ENCODE measurements around the gene TOLLIP. TPM values are rescaled to one million over a fixed set of nuclear protein-coding genes. Genes with fewer than 3 reads are reported as not detected.

The TOLLIP gene
- total RNA-seq, 2 donors from 2014 or later = 46.0 to 46.3 TPM

- no peaks in the 10 kb centered on the region for H3K27me3 ChIP-seq (replicated peaks; ENCODE audit: insufficient read depth)
- no peak overlapping the region for H3K4me3 ChIP-seq
- DNase-seq (ENCODE audit: low spot score) (no peak), ATAC-seq (ENCODE audit: insufficient number of reproducible peaks, low FRiP score, low read depth) (no peak)
- peaks cover 0 to 5% of the 10 kb centered on the region in 2 donors for H3K4me1 ChIP-seq (ENCODE audit: control insufficient read depth in 1 of 2, low read depth in 2 of 2)
- H3K27ac ChIP-seq = no peak overlapping the region
- peaks cover 56% of the 10 kb centered on the region for H3K36me3 ChIP-seq
- TF ChIP-seq CTCF (IDR thresholded peaks at IDR 0.05) = no peak
- no peaks in the 10 kb centered on the region for H3K9me3 ChIP-seq
These were observed 27.5 kb downstream of the TOLLIP start for GRCh38 chr11:1281974-1282365.

GRCh38 chr11:1281326-1281973 lies 28.0 kb downstream of the TOLLIP start:
- H3K36me3 ChIP-seq = peaks cover 51% of the 10 kb centered on the region
- no peak for DNase-seq (ENCODE audit: low spot score)
- H3K27me3 ChIP-seq (replicated peaks; ENCODE audit: insufficient read depth) = no peaks in the 10 kb centered on the region
- TF ChIP-seq CTCF (IDR thresholded peaks at IDR 0.05) = no peak
- peaks cover 3 to 10% of the 10 kb centered on the region in 2 donors for H3K4me1 ChIP-seq (ENCODE audit: control insufficient read depth in 1 of 2, low read depth in 2 of 2)
- no peak for ATAC-seq (ENCODE audit: insufficient number of reproducible peaks, low FRiP score, low read depth)
- H3K4me3 ChIP-seq = no peak overlapping the region
- no peak overlapping the region for H3K27ac ChIP-seq
- no peaks in the 10 kb centered on the region for H3K9me3 ChIP-seq

GRCh38 chr11:1280116-1281035 lies 29.1 kb downstream of the TOLLIP start:
- ATAC-seq (ENCODE audit: insufficient number of reproducible peaks, low FRiP score, low read depth) (no peak), DNase-seq (ENCODE audit: low spot score) (no peak)
- H3K27me3 ChIP-seq (replicated peaks; ENCODE audit: insufficient read depth) = no peaks in the 10 kb centered on the region
- peaks cover 51% of the 10 kb centered on the region for H3K36me3 ChIP-seq
- no peak for TF ChIP-seq CTCF (IDR thresholded peaks at IDR 0.05)
- peaks cover 3 to 15% of the 10 kb centered on the region in 2 donors for H3K4me1 ChIP-seq (ENCODE audit: control insufficient read depth in 1 of 2, low read depth in 2 of 2)
- H3K4me3 ChIP-seq = no peak overlapping the region
- no peak overlapping the region for H3K27ac ChIP-seq
- no peaks in the 10 kb centered on the region for H3K9me3 ChIP-seq

GRCh38 chr11:1279674-1280055 lies 29.8 kb downstream of the TOLLIP start:
- H3K4me1 ChIP-seq (ENCODE audit: control insufficient read depth in 1 of 2, low read depth in 2 of 2) = peaks cover 3 to 15% of the 10 kb centered on the region in 2 donors
- H3K36me3 ChIP-seq = peaks cover 47% of the 10 kb centered on the region
- H3K27me3 ChIP-seq (replicated peaks; ENCODE audit: insufficient read depth) = no peaks in the 10 kb centered on the region
- no peak for TF ChIP-seq CTCF (IDR thresholded peaks at IDR 0.05)
- DNase-seq (ENCODE audit: low spot score) = no peak
- H3K9me3 ChIP-seq = no peaks in the 10 kb centered on the region
- no peak for ATAC-seq (ENCODE audit: insufficient number of reproducible peaks, low FRiP score, low read depth)
- no peak overlapping the region for H3K4me3 ChIP-seq
- no peak overlapping the region for H3K27ac ChIP-seq
